Measurements from ENCODE around the gene CRYGD. TPM values are rescaled to one million over a fixed set of nuclear protein-coding genes. Genes with fewer than 3 reads are reported as not detected.

CRYGD gene
- total RNA-seq, 1 donor from 2014 or later, result not detected

Other genes with a start within 250 kb of the CRYGD start
- 15.1 and 19.5 TPM in 2 replicates for gene PLEKHM3, start 99.0 kb downstream of the CRYGD start, total RNA-seq (ENCODE audit: low replicate concordance)
- not detected in 2 replicates for gene CRYGC, start 5.3 kb upstream of the CRYGD start, total RNA-seq (ENCODE audit: low replicate concordance)
- 0.65 TPM in 1 of 2 replicates, not detected in the other for gene CRYGB, start 21.6 kb upstream of the CRYGD start, total RNA-seq (ENCODE audit: low replicate concordance)
- gene CRYGA, start 39.1 kb upstream of the CRYGD start, total RNA-seq (ENCODE audit: low replicate concordance), result not detected in 2 replicates
- 0.81 TPM in 1 of 2 replicates, not detected in the other for gene C2orf80, start 65.5 kb upstream of the CRYGD start, total RNA-seq (ENCODE audit: low replicate concordance)
- gene IDH1, start 130.5 kb upstream of the CRYGD start, total RNA-seq (ENCODE audit: low replicate concordance), result 236 and 308 TPM in 2 replicates
- gene PIKFYVE, start 141.7 kb upstream of the CRYGD start, total RNA-seq (ENCODE audit: low replicate concordance), result 44.0 and 51.6 TPM in 2 replicates

Data from neural progenitor cell (in vitro differentiated cells).